IMR-90 (cell line): Measurements from ENCODE around the gene OR6V1. TPM values are rescaled to one million over a fixed set of nuclear protein-coding genes. Genes with fewer than 3 reads are reported as not detected.
"Not testable (repeated sequence)": the region's sequence is repeated elsewhere in the genome, so short reads cannot be mapped to it uniquely, and the experiment has no call there.

Source experiments
- ATAC-seq: fragments of 200-7000 bp; cut with Tn5 transposase; 2 replicates; pipeline ENCODE4 v1.9.1; 2020; ENCODE audit warnings: low read depth, mild to moderate bottlenecking, moderate library complexity
- BruUV-seq: library from RNA; stranded (reverse); fragments of 400-500 nt; replicated peaks from 2 replicates; lab custom pipeline; 2021; lab: Mats Ljungman, UMichigan
- CTCF ChIA-PET: fragments of 300-600 bp; formaldehyde crosslinking; extraction: SDS; loops from one replicate; lab custom pipeline; 2021; ENCODE audit warnings: antibody characterized with exemption; lab: Yijun Ruan, JAX
- POLR2A ChIA-PET: fragments of 300-600 bp; sonication (Branson Sonifier 250); formaldehyde crosslinking; loops from one replicate; lab custom pipeline; 2022; ENCODE audit warnings: antibody characterized with exemption; ENCODE audit not compliant: unreplicated experiment; lab: Charles Lee
- DNase-seq: peaks from one replicate; pipeline ENCODE4 v3.0.0; 2013
- H2AFZ ChIP-seq: replicated peaks from 2 replicates; pipeline ENCODE3; 2013; ENCODE audit warnings: low read length, mild to moderate bottlenecking; ENCODE audit not compliant: poor library complexity
- H2AK5ac ChIP-seq: 2 replicates; pipeline ENCODE4 v1.6.1; 2013; ENCODE audit warnings: low read depth, low read length, inconsistent platforms
- H2AK9ac ChIP-seq: replicated peaks from 2 replicates; pipeline ENCODE3; 2013; ENCODE audit warnings: mild to moderate bottlenecking, low read depth, low read length, moderate library complexity; ENCODE audit not compliant: poor library complexity
- H2BK120ac ChIP-seq: 2 replicates; pipeline ENCODE4 v1.6.1; 2013; ENCODE audit warnings: low read depth, low read length, inconsistent platforms
- H2BK15ac ChIP-seq: 3 replicates; pipeline ENCODE4 v1.6.1; 2013; ENCODE audit warnings: low read depth, low read length, inconsistent platforms
- H2BK20ac ChIP-seq: 2 replicates; pipeline ENCODE4 v1.6.1; 2013; ENCODE audit warnings: low read depth, mild to moderate bottlenecking, inconsistent platforms, low read length, moderate library complexity
- H2BK5ac ChIP-seq: 2 replicates; pipeline ENCODE4 v1.6.1; 2013; ENCODE audit warnings: mild to moderate bottlenecking, low read depth, low read length, inconsistent platforms; ENCODE audit not compliant: poor library complexity, severe bottlenecking
- H3K14ac ChIP-seq: replicated peaks from 2 replicates; pipeline ENCODE4 v1.6.1; 2013; ENCODE audit warnings: low read depth, low read length, inconsistent platforms
- H3K18ac ChIP-seq: 2 replicates; pipeline ENCODE4 v1.6.1; 2013; ENCODE audit warnings: low read depth, low read length, control low read depth
- H3K23ac ChIP-seq: 2 replicates; pipeline ENCODE4 v1.6.1; 2013; ENCODE audit warnings: low read depth, low read length, inconsistent platforms
- H3K27ac ChIP-seq: 2 replicates; pipeline ENCODE4 v1.5.1; 2013; ENCODE audit warnings: mild to moderate bottlenecking, control low read depth, low read length; ENCODE audit not compliant: insufficient read depth
- H3K27me3 ChIP-seq: 2 replicates; pipeline ENCODE4 v1.6.1; 2013; ENCODE audit warnings: low read length; ENCODE audit not compliant: control insufficient read depth, insufficient read depth
- H3K36me3 ChIP-seq: 2 replicates; pipeline ENCODE4 v1.6.1; 2013; ENCODE audit warnings: low read length, mixed read lengths; ENCODE audit not compliant: control insufficient read depth, insufficient read depth
- H3K4ac ChIP-seq: 2 replicates; pipeline ENCODE4 v1.6.1; 2013; ENCODE audit warnings: low read depth, low read length, inconsistent platforms
- H3K4me1 ChIP-seq: 2 replicates; pipeline ENCODE4 v1.6.1; 2013; ENCODE audit warnings: low read length, mixed read lengths; ENCODE audit not compliant: control insufficient read depth, insufficient read depth
- H3K4me2 ChIP-seq: 2 replicates; pipeline ENCODE4 v1.6.1; 2013; ENCODE audit warnings: low read depth, mild to moderate bottlenecking, control low read depth, low read length, moderate library complexity
- H3K4me3 ChIP-seq: 2 replicates; pipeline ENCODE4 v1.5.1; 2013; ENCODE audit warnings: low read depth, mild to moderate bottlenecking, control low read depth, low read length, moderate library complexity; ENCODE audit not compliant: insufficient read depth
- H3K56ac ChIP-seq: 2 replicates; pipeline ENCODE4 v1.6.1; 2013; ENCODE audit warnings: low read length, inconsistent platforms; ENCODE audit not compliant: insufficient read depth; ENCODE audit errors: extremely low read depth
- H3K79me1 ChIP-seq, 2 experiments: 2 replicates each; pipeline ENCODE4 v1.6.1; 2013; ENCODE audit warnings: low read length in 2 of 2, inconsistent platforms in 1 of 2, low read depth in 1 of 2
- H3K9ac ChIP-seq: 2 replicates; pipeline ENCODE4 v1.6.1; 2013; ENCODE audit warnings: low read depth, low read length, control low read depth
- H3K9me1 ChIP-seq: 2 replicates; pipeline ENCODE4 v1.6.1; 2013; ENCODE audit warnings: low read length, inconsistent platforms; ENCODE audit not compliant: insufficient read depth
- H3K9me3 ChIP-seq: 2 replicates; pipeline ENCODE4 v1.6.1; 2013; ENCODE audit warnings: low read length; ENCODE audit not compliant: control insufficient read depth, insufficient read depth
- H4K20me1 ChIP-seq: 2 replicates; pipeline ENCODE4 v1.6.1; 2013; ENCODE audit warnings: low read length, inconsistent platforms; ENCODE audit not compliant: insufficient read depth
- H4K5ac ChIP-seq: 2 replicates; pipeline ENCODE4 v1.6.1; 2013; ENCODE audit warnings: mild to moderate bottlenecking, low read depth, low read length, control low read depth
- H4K8ac ChIP-seq, 2 experiments: 2 replicates each; pipeline ENCODE4 v1.6.1; 2013; ENCODE audit warnings: low read depth in 2 of 2, low read length in 2 of 2, control low read depth in 1 of 2, inconsistent platforms in 1 of 2
- H4K91ac ChIP-seq: 2 replicates; pipeline ENCODE4 v1.6.1; 2013; ENCODE audit warnings: low read depth, low read length, inconsistent platforms; ENCODE audit not compliant: insufficient read depth
- WGBS, 2 experiments: methylation state at CpG; one replicate each; pipeline versions ENCODE4 v1.1.5 to v1.1.7; 2013; ENCODE audit warnings: missing lambda C conversion rate in 2 of 2; ENCODE audit not compliant: insufficient read length in 1 of 2; ENCODE audit errors: extremely low coverage in 2 of 2; 5-methylcytosine and 5-hydroxymethylcytosine counted together
- dilution Hi-C: fragments of 300-500 bp; cut with HindIII; formaldehyde crosslinking; loops from one replicate; pipeline ENCODE4 v1.14.3; 2018; ENCODE audit warnings: low sequenced_read_pairs; ENCODE audit not compliant: unreplicated experiment
- in situ Hi-C: fragments of 300-500 bp; cut with MboI; formaldehyde crosslinking; loops from 3 replicates; pipeline ENCODE4 v1.14.3; 2019; ENCODE audit warnings: low sequenced_read_pairs, inconsistent platforms, mixed read lengths
- intact Hi-C: fragments of 100-400 bp; cut with micrococcal nuclease; formaldehyde crosslinking; loops from 2 replicates; pipeline ENCODE4 v1.10.0; 2022
- polyA plus RNA-seq, 3 experiments: library from polyadenylated mRNA; depleted of rRNA; stranded (reverse); fragments of >200 nt; gene quantifications; 2 replicates each; pipeline ENCODE4 v1.2.3, GENCODE V29; 2012; ENCODE audit warnings: low replicate concordance in 1 of 3
- total RNA-seq: library from RNA; depleted of rRNA; stranded (reverse); fragments of >200 nt; gene quantifications from 2 replicates; pipeline ENCODE4 v1.2.3, GENCODE V29; 2012; rRNA removed

OR6V1 gene
- total and polyA plus RNA-seq, 2 of the 4 experiments (the other 2 are of a cell fraction): not detected

- H4K5ac ChIP-seq, ATAC-seq, in situ Hi-C loops, H3K9ac ChIP-seq, DNase-seq, H3K27me3 ChIP-seq, H2AK5ac ChIP-seq, H3K4me2 ChIP-seq, H3K23ac ChIP-seq, dilution Hi-C loops, H2BK5ac ChIP-seq, H2BK20ac ChIP-seq, H3K27ac ChIP-seq, H3K4ac ChIP-seq, H3K4me1 ChIP-seq, H2AK9ac ChIP-seq, H2AFZ ChIP-seq, BruUV-seq, POLR2A ChIA-PET, intact Hi-C loops, H3K36me3 ChIP-seq, H3K4me3 ChIP-seq, H3K56ac ChIP-seq, H4K8ac ChIP-seq, H3K9me3 ChIP-seq, H3K14ac ChIP-seq, H3K79me1 ChIP-seq, H4K91ac ChIP-seq, H2BK120ac ChIP-seq, H3K9me1 ChIP-seq, H2BK15ac ChIP-seq, H4K20me1 ChIP-seq, H3K18ac ChIP-seq, CTCF ChIA-PET: not testable (repeated sequence)
- no CpG with 5 or more reads among the region's 1 CpG for WGBS, 2 experiments
These were observed 47.4 kb downstream of the OR6V1 start for GRCh38 chr7:143099579-143099978.

Other genes starting within 250 kb of the OR6V1 start
- under 0.01 TPM in 2 replicates for gene EPHB6, start 197.3 kb upstream of the OR6V1 start, total RNA-seq
- gene EPHB6, start 197.3 kb upstream of the OR6V1 start, polyA plus RNA-seq (2012; rRNA removed): 0.60 and 0.75 TPM in 2 replicates
- not detected in 2 replicates for gene TRPV6, start 166.6 kb upstream of the OR6V1 start, total RNA-seq
- gene TRPV6, start 166.6 kb upstream of the OR6V1 start, polyA plus RNA-seq (2012; rRNA removed): 0.03 TPM in 1 of 2 replicates, not detected in the other
- gene TRPV5, start 118.6 kb upstream of the OR6V1 start, total RNA-seq: not detected in 2 replicates
- gene TRPV5, start 118.6 kb upstream of the OR6V1 start, polyA plus RNA-seq (2012; rRNA removed): not detected in 2 replicates
- not detected in 2 replicates for gene LLCFC1, start 112.9 kb upstream of the OR6V1 start, total RNA-seq
- gene LLCFC1, start 112.9 kb upstream of the OR6V1 start, polyA plus RNA-seq (2012; rRNA removed): not detected in 2 replicates
- gene KEL, start 90.0 kb upstream of the OR6V1 start, total RNA-seq: not detected in 2 replicates
- gene KEL, start 90.0 kb upstream of the OR6V1 start, polyA plus RNA-seq (2012; rRNA removed): 0.03 and 0.07 TPM in 2 replicates
- gene OR9A2, start 25.2 kb upstream of the OR6V1 start, total RNA-seq: not detected in 2 replicates
- not detected in 2 replicates for gene OR9A2, start 25.2 kb upstream of the OR6V1 start, polyA plus RNA-seq (2012; rRNA removed)
- not detected in 2 replicates for gene PIP, start 79.7 kb downstream of the OR6V1 start, total RNA-seq
- not detected in 2 replicates for gene PIP, start 79.7 kb downstream of the OR6V1 start, polyA plus RNA-seq (2012; rRNA removed)
- not detected in 2 replicates for gene TAS2R39, start 131.1 kb downstream of the OR6V1 start, total RNA-seq
- not detected in 2 replicates for gene TAS2R39, start 131.1 kb downstream of the OR6V1 start, polyA plus RNA-seq (2012; rRNA removed)
- gene TAS2R40, start 169.7 kb downstream of the OR6V1 start, total RNA-seq: not detected in 2 replicates
- gene TAS2R40, start 169.7 kb downstream of the OR6V1 start, polyA plus RNA-seq (2012; rRNA removed): not detected in 2 replicates
- 60.0 and 64.9 TPM in 2 replicates for gene GSTK1, start 211.1 kb downstream of the OR6V1 start, total RNA-seq
- 109 and 111 TPM in 2 replicates for gene GSTK1, start 211.1 kb downstream of the OR6V1 start, polyA plus RNA-seq (2012; rRNA removed)
- gene TMEM139, start 232.6 kb downstream of the OR6V1 start, total RNA-seq: not detected in 2 replicates
- gene TMEM139, start 232.6 kb downstream of the OR6V1 start, polyA plus RNA-seq (2012; rRNA removed): 0.07 TPM in 1 of 2 replicates, not detected in the other
- 18.6 and 25.6 TPM in 2 replicates for gene CASP2, start 236.0 kb downstream of the OR6V1 start, total RNA-seq
- gene CASP2, start 236.0 kb downstream of the OR6V1 start, polyA plus RNA-seq (2012; rRNA removed): 14.3 and 15.4 TPM in 2 replicates